Stimulated activated CD4-positive, alpha-beta T cell treated with anti-CD3 and anti-CD28 coated beads, TNF-alpha, amount 100 ng/mL, for 48 hours (primary cell): Measurements from ENCODE around the gene TPP1.

Experiments used
- DNase-seq, 3 donors: peaks; one replicate each; pipeline ENCODE4 v3.0.0-alpha.2; 2020; ENCODE audit warnings: low read depth in 3 of 3

Gene TPP1

GRCh38 chr11:6563121-6563619, 56.1 kb downstream of the TPP1 start:
- DNase-seq = no peak
